ENCODE data around the gene TMEM201. TPM values are rescaled to one million over a fixed set of nuclear protein-coding genes. Genes with fewer than 3 reads are reported as not detected.

The TMEM201 gene
- total and polyA plus RNA-seq, 2 of the 4 experiments (the other 2 are of a cell fraction) = 1.3 to 8.7 TPM

GRCh38 chr1:9539165-9539828, 49.4 kb upstream of the TMEM201 start, which contains the start of gene SLC25A33:
SLC25A33 (plus strand) TSS chr1:9539465; CDS start chr1:9539692, 227 bp downstream.
- in situ Hi-C loops (cut with MboI; ENCODE audit: low sequenced_read_pairs) (no loop called here), intact Hi-C loops (cut with micrococcal nuclease) (no loop called here), dilution Hi-C loops (cut with HindIII; ENCODE audit: low sequenced_read_pairs, unreplicated experiment) (no loop called here)
- Histone ChIP-seq H2AFZ (replicated peaks; ENCODE audit: low read length, poor library complexity) (peak within 1 kb of the TSS; percentile 96), H3K56ac (ENCODE audit: extremely low read depth, insufficient read depth, low read length) (no peak within 1 kb of the TSS), H4K5ac (ENCODE audit: low read depth, low read length) (peak within 1 kb of the TSS; percentile 28), H2BK5ac (ENCODE audit: low read depth, low read length, poor library complexity, severe bottlenecking) (peak within 1 kb of the TSS; percentile 22), H4K8ac (ENCODE audit: low read depth in 2 of 2, low read length in 2 of 2) (peak within 1 kb of the TSS; percentile 43 to 90; a peak in 2 of 4 replicates), H3K4me3 (ENCODE audit: insufficient read depth, low read depth, low read length) (peak within 1 kb of the TSS; percentile 80), H3K4ac (ENCODE audit: low read depth, low read length) (peak within 1 kb of the TSS; percentile 64; the same call in 1 of the 2 replicates), H3K36me3 (ENCODE audit: control insufficient read depth, insufficient read depth, low read length) (no peaks in the 10 kb centered on the region), H2AK9ac (replicated peaks; ENCODE audit: low read depth, low read length, poor library complexity) (peak within 1 kb of the TSS; percentile 70), H2BK15ac (ENCODE audit: low read depth, low read length) (no peak within 1 kb of the TSS), H2BK120ac (ENCODE audit: low read depth, low read length) (no peak within 1 kb of the TSS), H3K79me1 (ENCODE audit: low read depth in 1 of 2, low read length in 2 of 2) (peaks cover 7 to 32% of the 10 kb centered on the region in 2 experiments; a peak in 3 of 4 replicates), H3K4me1 (ENCODE audit: control insufficient read depth, insufficient read depth, low read length) (0 out of 2 replicates have a peak, but pooled peaks cover 2% of the 10 kb centered on the region), H4K20me1 (ENCODE audit: insufficient read depth, low read length) (peaks cover 21% of the 10 kb centered on the region), H2AK5ac (ENCODE audit: low read depth, low read length) (peak within 1 kb of the TSS; percentile 63; the same call in 1 of the 2 replicates), H3K27ac (ENCODE audit: insufficient read depth, low read length) (peak within 1 kb of the TSS; percentile 55), H3K9me3 (ENCODE audit: control insufficient read depth, insufficient read depth, low read length) (no peaks in the 10 kb centered on the region), H4K91ac (ENCODE audit: insufficient read depth, low read depth, low read length) (0 out of 2 replicates have a peak within 1 kb of the TSS, but pooled peaks have one; percentile 16), H3K9me1 (ENCODE audit: insufficient read depth, low read length) (peaks cover 3% of the 10 kb centered on the region; the same call in 1 of the 2 replicates), H3K18ac (ENCODE audit: low read depth, low read length) (no peak within 1 kb of the TSS), H3K4me2 (ENCODE audit: low read depth, low read length) (peak within 1 kb of the TSS; percentile 97), H3K9ac (ENCODE audit: low read depth, low read length) (peak within 1 kb of the TSS; percentile 72), H2BK20ac (ENCODE audit: low read depth, low read length) (no peak within 1 kb of the TSS), H3K23ac (ENCODE audit: low read depth, low read length) (peak within 1 kb of the TSS; percentile 65; the same call in 1 of the 2 replicates), H3K27me3 (ENCODE audit: control insufficient read depth, insufficient read depth, low read length) (no peaks in the 10 kb centered on the region), H3K14ac (replicated peaks; ENCODE audit: low read depth, low read length) (peak within 1 kb of the TSS; percentile 71)
- ATAC-seq (ENCODE audit: low read depth) = peak; percentile 98
- WGBS, 2 experiments (ENCODE audit: extremely low coverage in 2 of 2, insufficient read length in 1 of 2) = 0% methylated on average over 40 of the region's 92 CpGs; no CpG with 5 or more reads in 1 of the 2 experiments
- BruUV-seq (replicated peaks) = no TSS peak
- DNase-seq = peak; percentile 97
- ChIA-PET POLR2A (ENCODE audit: unreplicated experiment) (interaction anchor here (0.6 kb wide), 1 partner anchor 17 kb away, joined by 3 read pairs; no protein-coding TSS in a partner anchor), CTCF (interaction anchor here (0.6 kb wide), 1 partner anchor 386 kb away, joined by 3 read pairs; no protein-coding TSS in a partner anchor)
- TF ChIP-seq RFX5 (IDR thresholded peaks at IDR 0.05; ENCODE audit: low read depth, low read length) (no peak), MXI1 (IDR thresholded peaks at IDR 0.05; ENCODE audit: borderline replicate concordance, low read depth, low read length) (peak; percentile 87), BHLHE40 (IDR thresholded peaks at IDR 0.05; ENCODE audit: low read depth, low read length) (peak; percentile 93), RCOR1 (IDR thresholded peaks at IDR 0.05; ENCODE audit: insufficient replicate concordance, low read length) (no peak), NFE2L2 (IDR thresholded peaks at IDR 0.05; ENCODE audit: low read depth, low read length) (no peak), ELK1 (IDR thresholded peaks at IDR 0.05; ENCODE audit: borderline replicate concordance, low read depth, low read length) (no peak), MAFK (IDR thresholded peaks at IDR 0.05; ENCODE audit: low read depth, low read length) (no peak), SMC3 (IDR thresholded peaks at IDR 0.05; ENCODE audit: low read depth, low read length) (no peak), CEBPB (IDR thresholded peaks at IDR 0.05; ENCODE audit: low read depth, low read length) (peak; percentile 94), POLR2A (IDR thresholded peaks at IDR 0.05; ENCODE audit: low read depth, low read length) (peak; percentile 96), CHD1 (IDR thresholded peaks at IDR 0.05; ENCODE audit: low read depth, low read length) (no peak), RAD21 (IDR thresholded peaks at IDR 0.05; ENCODE audit: low read length) (no peak), FOS (IDR thresholded peaks at IDR 0.05; ENCODE audit: low read depth, low read length) (no peak)
- TF ChIP-seq, protein P1, sequence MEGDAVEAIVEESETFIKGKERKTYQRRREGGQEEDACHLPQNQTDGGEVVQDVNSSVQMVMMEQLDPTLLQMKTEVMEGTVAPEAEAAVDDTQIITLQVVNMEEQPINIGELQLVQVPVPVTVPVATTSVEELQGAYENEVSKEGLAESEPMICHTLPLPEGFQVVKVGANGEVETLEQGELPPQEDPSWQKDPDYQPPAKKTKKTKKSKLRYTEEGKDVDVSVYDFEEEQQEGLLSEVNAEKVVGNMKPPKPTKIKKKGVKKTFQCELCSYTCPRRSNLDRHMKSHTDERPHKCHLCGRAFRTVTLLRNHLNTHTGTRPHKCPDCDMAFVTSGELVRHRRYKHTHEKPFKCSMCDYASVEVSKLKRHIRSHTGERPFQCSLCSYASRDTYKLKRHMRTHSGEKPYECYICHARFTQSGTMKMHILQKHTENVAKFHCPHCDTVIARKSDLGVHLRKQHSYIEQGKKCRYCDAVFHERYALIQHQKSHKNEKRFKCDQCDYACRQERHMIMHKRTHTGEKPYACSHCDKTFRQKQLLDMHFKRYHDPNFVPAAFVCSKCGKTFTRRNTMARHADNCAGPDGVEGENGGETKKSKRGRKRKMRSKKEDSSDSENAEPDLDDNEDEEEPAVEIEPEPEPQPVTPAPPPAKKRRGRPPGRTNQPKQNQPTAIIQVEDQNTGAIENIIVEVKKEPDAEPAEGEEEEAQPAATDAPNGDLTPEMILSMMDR (conservative IDR thresholded peaks at IDR 0.05; ENCODE audit: low read depth, low read length) = no peak
- TF ChIP-seq, protein P2, sequence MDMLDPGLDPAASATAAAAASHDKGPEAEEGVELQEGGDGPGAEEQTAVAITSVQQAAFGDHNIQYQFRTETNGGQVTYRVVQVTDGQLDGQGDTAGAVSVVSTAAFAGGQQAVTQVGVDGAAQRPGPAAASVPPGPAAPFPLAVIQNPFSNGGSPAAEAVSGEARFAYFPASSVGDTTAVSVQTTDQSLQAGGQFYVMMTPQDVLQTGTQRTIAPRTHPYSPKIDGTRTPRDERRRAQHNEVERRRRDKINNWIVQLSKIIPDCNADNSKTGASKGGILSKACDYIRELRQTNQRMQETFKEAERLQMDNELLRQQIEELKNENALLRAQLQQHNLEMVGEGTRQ (IDR thresholded peaks at IDR 0.05; ENCODE audit: low read depth, low read length) = peak; percentile 97

All from IMR-90 (cell line).